Chondrocyte (in vitro differentiated cells): Measurements from ENCODE around the gene LRRK1. TPM values are rescaled to one million over a fixed set of nuclear protein-coding genes. Genes with fewer than 3 reads are reported as not detected.

Source experiments
- DNase-seq: peaks from one replicate; pipeline ENCODE4 v3.0.0; 2021; ENCODE audit warnings: mixed read lengths, low spot score
- H3K27ac Mint-ChIP-seq: one replicate; pipeline ENCODE4 v1.8.0; 2021; ENCODE audit warnings: mild to moderate bottlenecking, moderate library complexity, mixed read lengths; ENCODE audit not compliant: unreplicated experiment
- H3K27me3 Mint-ChIP-seq: 2 replicates; pipeline ENCODE4 v1.8.0; 2021; ENCODE audit warnings: low read depth, mixed read lengths
- H3K36me3 Mint-ChIP-seq: 2 replicates; pipeline ENCODE4 v1.8.0; 2021; ENCODE audit warnings: low read depth, mixed read lengths
- H3K4me1 Mint-ChIP-seq: 2 replicates; pipeline ENCODE4 v1.8.0; 2021; ENCODE audit warnings: low read depth, mild to moderate bottlenecking, mixed read lengths
- H3K4me3 Mint-ChIP-seq: one replicate; pipeline ENCODE4 v1.8.0; 2021; ENCODE audit warnings: mild to moderate bottlenecking, moderate library complexity, mixed read lengths; ENCODE audit not compliant: unreplicated experiment
- H3K9me3 Mint-ChIP-seq: 2 replicates; pipeline ENCODE4 v1.8.0; 2021; ENCODE audit warnings: low read depth, mixed read lengths
- total RNA-seq: library from RNA; stranded (reverse); gene quantifications from 3 replicates; pipeline ENCODE4 v1.2.1, GENCODE V29; 2021
- TF ChIP-seq, protein P1 (sequence below): fragments of 200-600 bp; sonication (generic); IDR thresholded peaks from 2 replicates; pipeline ENCODE4 v1.5.0; 2021; ENCODE audit warnings: antibody characterized with exemption, mild to moderate bottlenecking, moderate library complexity

Gene LRRK1
- total RNA-seq, 1 donor from 2014 or later = 10.1 TPM

DNA sequence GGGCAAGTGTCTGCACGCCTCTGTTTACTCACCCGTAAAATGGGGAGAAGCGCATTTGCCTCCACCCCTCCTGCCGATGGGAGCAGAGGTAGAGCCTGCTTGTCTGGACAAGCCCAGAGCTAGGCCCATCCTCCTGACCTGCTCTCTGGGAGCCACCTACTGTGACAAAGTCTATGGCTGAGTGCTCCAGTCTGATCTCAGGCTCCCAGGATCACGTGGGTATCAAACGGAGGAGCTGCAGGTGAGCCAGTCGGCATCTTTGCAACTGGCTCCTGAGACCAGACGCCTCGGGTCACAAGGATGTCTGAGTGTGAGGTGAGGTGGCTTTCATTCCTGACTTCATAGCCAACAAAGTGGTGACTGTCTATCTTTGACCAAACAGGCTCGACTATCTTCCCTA lies 41.6 kb upstream of the LRRK1 start:
- Mint-ChIP-seq H3K4me3 (no peak overlapping the region), H3K4me1 (peaks cover 12% of the 10 kb centered on the region), H3K27me3 (peaks cover 41% of the 10 kb centered on the region), H3K9me3 (no peaks in the 10 kb centered on the region), H3K27ac (no peak overlapping the region), H3K36me3 (peaks cover 2% of the 10 kb centered on the region)
- no peak for DNase-seq
- TF ChIP-seq, protein P1, sequence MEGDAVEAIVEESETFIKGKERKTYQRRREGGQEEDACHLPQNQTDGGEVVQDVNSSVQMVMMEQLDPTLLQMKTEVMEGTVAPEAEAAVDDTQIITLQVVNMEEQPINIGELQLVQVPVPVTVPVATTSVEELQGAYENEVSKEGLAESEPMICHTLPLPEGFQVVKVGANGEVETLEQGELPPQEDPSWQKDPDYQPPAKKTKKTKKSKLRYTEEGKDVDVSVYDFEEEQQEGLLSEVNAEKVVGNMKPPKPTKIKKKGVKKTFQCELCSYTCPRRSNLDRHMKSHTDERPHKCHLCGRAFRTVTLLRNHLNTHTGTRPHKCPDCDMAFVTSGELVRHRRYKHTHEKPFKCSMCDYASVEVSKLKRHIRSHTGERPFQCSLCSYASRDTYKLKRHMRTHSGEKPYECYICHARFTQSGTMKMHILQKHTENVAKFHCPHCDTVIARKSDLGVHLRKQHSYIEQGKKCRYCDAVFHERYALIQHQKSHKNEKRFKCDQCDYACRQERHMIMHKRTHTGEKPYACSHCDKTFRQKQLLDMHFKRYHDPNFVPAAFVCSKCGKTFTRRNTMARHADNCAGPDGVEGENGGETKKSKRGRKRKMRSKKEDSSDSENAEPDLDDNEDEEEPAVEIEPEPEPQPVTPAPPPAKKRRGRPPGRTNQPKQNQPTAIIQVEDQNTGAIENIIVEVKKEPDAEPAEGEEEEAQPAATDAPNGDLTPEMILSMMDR = no peak

DNA sequence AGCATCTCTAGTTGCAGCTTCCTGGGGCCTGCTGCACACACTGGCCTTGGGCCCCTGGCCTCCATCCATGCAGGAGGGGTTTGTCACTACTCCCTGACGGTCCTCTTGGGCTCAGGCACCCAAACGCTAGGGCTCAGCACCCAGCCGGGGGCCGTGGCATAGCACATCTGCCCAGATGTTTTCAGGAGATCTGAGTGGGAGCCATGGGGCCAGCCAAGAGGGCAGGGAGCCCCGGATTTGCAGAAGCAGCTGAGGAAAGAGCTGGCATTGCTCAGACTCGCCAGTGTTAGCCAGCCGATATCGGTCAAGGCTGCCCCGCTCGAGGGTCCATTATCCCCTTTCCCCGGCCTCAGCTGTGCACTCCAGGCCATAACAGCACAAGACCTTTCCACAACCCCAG lies 41.0 kb upstream of the LRRK1 start:
- Mint-ChIP-seq H3K4me1 (peaks cover 12% of the 10 kb centered on the region), H3K27ac (no peak overlapping the region), H3K9me3 (no peaks in the 10 kb centered on the region), H3K4me3 (no peak overlapping the region), H3K36me3 (peaks cover 2% of the 10 kb centered on the region), H3K27me3 (peaks cover 46% of the 10 kb centered on the region)
- TF ChIP-seq, protein P1 = no peak
- DNase-seq = no peak

DNA sequence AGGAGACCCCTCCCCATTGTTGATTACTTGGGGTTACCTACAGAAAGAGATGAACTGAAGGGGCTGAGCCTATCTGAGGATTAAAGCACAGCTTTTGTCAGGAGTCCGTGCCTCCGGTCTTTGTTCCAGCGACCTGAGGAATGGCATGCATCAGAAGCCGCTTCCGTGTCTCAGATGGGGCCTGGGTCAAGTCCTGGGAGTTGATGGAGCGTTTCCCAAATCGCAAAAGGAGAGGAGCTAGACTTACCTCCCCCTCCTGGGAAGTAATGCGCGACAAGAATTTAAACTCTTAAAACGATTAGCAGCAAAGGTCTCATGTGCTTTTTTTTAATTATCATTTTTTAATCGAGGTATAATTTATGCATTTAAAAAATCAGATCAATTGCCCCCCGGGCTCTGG lies 40.5 kb upstream of the LRRK1 start:
- DNase-seq = no peak
- H3K9me3 Mint-ChIP-seq = no peaks in the 10 kb centered on the region

DNA sequence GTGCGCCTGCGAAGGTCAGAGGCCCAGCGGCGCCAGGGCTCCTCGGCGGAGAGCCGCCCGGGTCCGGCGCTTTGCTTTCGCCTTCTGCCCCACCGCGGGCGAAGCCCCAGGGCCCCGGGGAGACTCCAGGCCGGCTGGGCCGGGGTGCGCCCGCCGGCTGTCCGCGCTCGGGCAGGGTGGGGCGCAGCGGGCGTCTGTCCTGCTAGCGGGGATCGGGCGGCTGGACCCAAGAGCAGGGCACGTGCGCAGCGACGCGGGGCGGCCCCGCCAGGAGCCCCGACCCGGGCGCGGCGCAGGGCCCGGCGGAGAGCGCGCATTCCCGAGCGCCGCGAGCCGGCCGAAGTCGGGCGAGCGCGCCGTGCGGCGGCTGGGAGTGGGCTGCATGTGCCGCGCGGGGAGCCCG lies 40.1 kb upstream of the LRRK1 start:
- TF ChIP-seq, protein P1 = no peak
- no peak for DNase-seq
- H3K36me3 Mint-ChIP-seq = peaks cover 2% of the 10 kb centered on the region
- H3K27ac Mint-ChIP-seq = no peak overlapping the region
- peaks cover 12% of the 10 kb centered on the region for H3K4me1 Mint-ChIP-seq
- peaks cover 50% of the 10 kb centered on the region for H3K27me3 Mint-ChIP-seq
- peak overlapping the region; percentile 67 for H3K4me3 Mint-ChIP-seq
- H3K9me3 Mint-ChIP-seq = no peaks in the 10 kb centered on the region

More for the DNA sequence above, 40.5 kb upstream of the LRRK1 start:
- no peak overlapping the region for H3K27ac Mint-ChIP-seq
- peak overlapping the region; percentile 67 for H3K4me3 Mint-ChIP-seq
- H3K36me3 Mint-ChIP-seq = peaks cover 2% of the 10 kb centered on the region
- H3K27me3 Mint-ChIP-seq = peaks cover 48% of the 10 kb centered on the region
- peaks cover 12% of the 10 kb centered on the region for H3K4me1 Mint-ChIP-seq
- TF ChIP-seq, protein P1 = no peak

DNA sequence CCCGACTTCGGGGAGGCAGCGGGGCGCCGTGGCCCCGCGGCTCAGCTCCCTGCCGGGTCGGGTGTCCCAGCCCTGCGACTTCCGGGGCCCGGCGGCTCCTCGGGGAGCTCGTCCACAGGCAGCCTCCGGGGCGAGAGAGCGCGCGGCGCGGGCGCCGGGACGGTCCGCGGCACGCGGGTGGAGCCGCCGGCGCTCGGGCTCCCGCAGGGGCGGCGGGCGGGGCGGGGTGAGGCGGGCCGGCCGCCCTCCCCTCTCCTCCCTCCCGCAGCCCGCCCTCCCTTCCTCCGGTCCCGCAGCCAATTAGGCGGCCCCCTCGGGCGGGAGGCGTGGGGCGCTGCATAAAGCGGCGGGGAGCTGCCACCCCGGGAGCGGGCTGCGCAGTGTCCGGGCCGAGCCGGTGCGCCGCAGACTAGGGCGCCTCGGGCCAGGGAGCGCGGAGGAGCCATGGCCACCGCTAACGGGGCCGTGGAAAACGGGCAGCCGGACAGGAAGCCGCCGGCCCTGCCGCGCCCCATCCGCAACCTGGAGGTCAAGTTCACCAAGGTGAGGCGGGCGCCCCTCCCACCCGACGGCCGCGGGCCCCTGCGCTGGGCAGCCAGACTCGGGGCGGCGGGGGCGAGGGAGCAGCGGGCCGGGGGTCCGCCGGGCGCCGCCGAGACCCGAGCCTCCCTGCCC lies 39.6 kb upstream of the LRRK1 start, which contains the start of gene ALDH1A3:
Gene ALDH1A3 (plus strand): TSS at position 368 of the 675 bp plus-strand sequence. CDS start 77 bp downstream, at position 445.
- H3K36me3 Mint-ChIP-seq = no peaks in the 10 kb centered on the region
- TF ChIP-seq, protein P1 = no peak
- H3K27me3 Mint-ChIP-seq = peaks cover 51% of the 10 kb centered on the region
- no peaks in the 10 kb centered on the region for H3K9me3 Mint-ChIP-seq
- no peak for DNase-seq
- H3K27ac Mint-ChIP-seq = no peak within 1 kb of the TSS
- peaks cover 12% of the 10 kb centered on the region for H3K4me1 Mint-ChIP-seq
- peak within 1 kb of the TSS; percentile 67 for H3K4me3 Mint-ChIP-seq
